ENCODE measurements around the gene WEE2.
"Not testable (repeated sequence)": the region's sequence is repeated elsewhere in the genome, so short reads cannot be mapped to it uniquely, and the experiment has no call there.

WEE2 gene

GRCh38 chr7:141708351-141708750 is at the start of gene WEE2:
Gene WEE2 (plus strand): TSS chr7:141708353. CDS start chr7:141708759, 406 bp downstream.
- no peak for DNase-seq

GRCh38 chr7:141659501-141659900 is 48.7 kb upstream of the WEE2 start:
- DNase-seq, result no peak

- no peak for DNase-seq
Observed at GRCh38 chr7:141660259-141660658, 47.9 kb upstream of the WEE2 start.

GRCh38 chr7:141663081-141663849 is 44.9 kb upstream of the WEE2 start:
- no peak for DNase-seq

GRCh38 chr7:141664450-141664849 is 43.7 kb upstream of the WEE2 start:
- DNase-seq, result no peak

GRCh38 chr7:141665208-141666035 is 42.7 kb upstream of the WEE2 start:
- DNase-seq, result no peak

GRCh38 chr7:141666071-141666470 is 42.1 kb upstream of the WEE2 start:
- DNase-seq, result no peak

GRCh38 chr7:141668853-141669252 is 39.3 kb upstream of the WEE2 start:
- DNase-seq, result no peak

- DNase-seq, result no peak
Observed at GRCh38 chr7:141671705-141672496, 36.3 kb upstream of the WEE2 start.

GRCh38 chr7:141673346-141673745 is 34.8 kb upstream of the WEE2 start:
- DNase-seq, result no peak

GRCh38 chr7:141674171-141674671 is 33.9 kb upstream of the WEE2 start:
- no peak for DNase-seq

GRCh38 chr7:141674702-141675101 is 33.5 kb upstream of the WEE2 start:
- no peak for DNase-seq

GRCh38 chr7:141675436-141676215 is 32.5 kb upstream of the WEE2 start:
- DNase-seq, result no peak

- no peak for DNase-seq
Observed at GRCh38 chr7:141676618-141677017, 31.5 kb upstream of the WEE2 start.

GRCh38 chr7:141679014-141679413 is 29.1 kb upstream of the WEE2 start:
- no peak for DNase-seq

GRCh38 chr7:141685285-141686023 is 22.7 kb upstream of the WEE2 start:
- DNase-seq, result no peak

- DNase-seq, result no peak
Observed at GRCh38 chr7:141686074-141686473, 22.1 kb upstream of the WEE2 start.

- DNase-seq, result no peak
Observed at GRCh38 chr7:141686670-141687069, 21.5 kb upstream of the WEE2 start.

GRCh38 chr7:141688043-141688442 is 20.1 kb upstream of the WEE2 start:
- DNase-seq, result no peak

- not testable (repeated sequence) for DNase-seq
Observed at GRCh38 chr7:141689072-141689825, 18.9 kb upstream of the WEE2 start.

GRCh38 chr7:141691540-141691939 is 16.6 kb upstream of the WEE2 start:
- no peak for DNase-seq
